Measurements from ENCODE around the gene ASPG. TPM values are rescaled to one million over a fixed set of nuclear protein-coding genes. Genes with fewer than 3 reads are reported as not detected.

Gene ASPG
- total RNA-seq, 1 experiment from 2014 or later = not detected

DNA sequence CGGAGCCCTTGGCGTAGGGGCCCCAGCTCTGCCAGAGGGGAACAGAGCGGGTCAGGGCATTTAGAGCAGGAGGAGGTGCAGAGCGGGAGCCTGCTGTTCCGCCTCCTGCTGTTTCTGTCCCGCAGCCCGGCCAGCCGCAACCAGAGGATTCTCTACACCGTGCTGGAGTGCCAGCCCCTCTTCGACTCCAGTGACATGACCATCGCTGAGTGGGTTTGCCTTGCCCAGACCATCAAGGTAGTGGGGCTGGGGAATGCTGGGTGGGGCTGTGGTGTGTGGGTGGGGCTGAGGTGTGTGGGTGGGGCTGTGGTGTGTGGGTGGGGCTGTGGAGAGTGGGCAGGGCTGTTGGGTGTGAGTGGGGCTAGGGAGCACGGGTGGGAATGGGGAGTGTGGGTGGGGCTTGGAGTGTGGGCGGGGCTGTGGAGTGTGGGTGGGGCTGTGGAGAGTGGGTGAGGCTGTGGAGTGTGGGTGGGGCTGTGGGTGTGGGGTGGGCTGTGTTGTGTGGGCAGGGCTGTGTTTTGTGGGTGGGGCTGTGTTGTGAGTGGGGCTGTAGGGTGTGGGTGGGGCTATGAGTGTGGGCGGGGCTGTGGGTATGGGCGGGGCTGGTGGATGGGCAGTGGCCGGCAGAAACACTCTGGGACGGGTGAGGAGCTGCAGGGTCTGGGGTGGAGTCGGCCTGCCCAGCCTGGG lies 8.0 kb downstream of the ASPG start:
- H3K27me3 ChIP-seq (replicated peaks) = no peaks in the 10 kb centered on the region
- DNase-seq (ENCODE audit: low read depth in 1 of 2, low spot score in 2 of 2) = no peak
- H3K4me3 ChIP-seq = no peak overlapping the region
- no peaks in the 10 kb centered on the region; the same call in 1 of the 2 replicates for H3K9me3 ChIP-seq (replicated peaks)
- no peaks in the 10 kb centered on the region for H3K4me1 ChIP-seq (replicated peaks)
- H3K27ac ChIP-seq = no peak overlapping the region
- no peaks in the 10 kb centered on the region for H3K36me3 ChIP-seq

DNA sequence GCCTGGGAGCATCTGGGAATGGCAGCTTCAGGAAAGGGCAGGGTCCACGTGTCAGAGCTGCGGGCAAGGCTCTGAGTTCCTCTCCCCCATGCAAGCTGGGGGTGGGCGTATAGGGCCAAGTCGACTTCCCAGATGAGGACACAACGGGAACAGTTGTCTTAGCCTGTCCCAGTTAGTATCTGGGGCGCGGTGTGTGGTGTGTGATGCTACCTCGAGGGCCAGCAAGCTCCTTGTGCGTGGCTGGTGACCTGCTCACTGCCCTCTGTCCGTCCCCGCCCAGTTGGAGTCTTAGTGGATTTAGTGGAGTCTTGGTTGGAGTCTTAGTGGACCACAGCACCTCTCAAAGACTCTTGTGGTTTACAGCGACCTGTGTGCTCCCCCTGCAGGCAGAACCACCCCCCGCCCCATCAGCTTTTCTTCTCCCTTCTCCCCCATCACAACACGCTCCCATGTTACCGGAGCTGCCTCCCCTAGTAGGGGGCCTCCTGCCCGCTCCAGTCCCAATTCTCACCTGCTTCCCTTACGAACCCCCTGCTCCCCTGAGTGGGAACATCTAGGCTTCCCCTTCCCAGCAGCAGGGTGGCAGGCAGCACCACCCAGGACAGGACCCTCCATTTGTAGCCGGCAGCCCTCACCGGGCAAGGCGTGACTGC lies 8.7 kb downstream of the ASPG start:
- Histone ChIP-seq H3K27me3 (replicated peaks) (no peaks in the 10 kb centered on the region), H3K4me1 (replicated peaks) (no peaks in the 10 kb centered on the region), H3K9me3 (replicated peaks) (no peaks in the 10 kb centered on the region; the same call in 1 of the 2 replicates), H3K36me3 (no peaks in the 10 kb centered on the region), H3K27ac (no peak overlapping the region), H3K4me3 (no peak overlapping the region)
- DNase-seq (ENCODE audit: low read depth in 1 of 2, low spot score in 2 of 2) = no peak

DNA sequence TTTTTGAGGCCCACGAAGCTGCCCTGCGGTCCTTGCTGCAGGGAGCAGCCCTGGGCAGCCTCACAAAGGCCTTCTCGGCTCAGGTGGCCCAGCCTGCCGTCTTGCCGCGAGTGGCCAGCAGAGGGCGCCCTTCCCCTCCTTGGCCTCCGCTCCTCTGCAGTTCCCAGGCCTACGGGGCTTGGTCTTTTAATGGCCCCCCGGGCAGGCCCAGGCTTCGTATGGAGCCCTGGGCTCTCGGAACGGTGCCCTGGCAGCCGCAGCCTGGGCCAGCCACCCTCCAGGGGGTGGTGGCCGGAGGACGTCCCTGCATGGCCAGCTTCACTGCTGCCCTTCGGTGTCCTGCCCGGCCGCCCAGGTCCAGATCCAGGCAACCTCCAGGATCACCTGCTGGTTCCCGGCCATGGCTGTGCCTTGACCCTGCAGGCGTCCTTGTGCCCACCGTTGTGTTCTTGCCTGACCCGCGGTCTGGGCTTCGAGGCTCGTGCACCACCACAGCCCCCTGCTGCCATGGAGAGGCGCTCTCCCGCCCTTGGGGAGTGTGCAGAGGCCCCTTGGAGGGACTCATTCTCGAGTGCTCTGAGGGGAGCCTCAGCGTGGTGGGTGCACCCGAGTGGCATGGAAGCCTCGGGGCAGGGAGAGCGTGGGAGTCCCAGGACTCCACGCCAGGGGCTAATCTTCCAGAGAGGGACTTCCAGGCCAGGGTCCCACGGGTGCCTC lies 9.4 kb downstream of the ASPG start:
- H3K36me3 ChIP-seq = no peaks in the 10 kb centered on the region
- no peaks in the 10 kb centered on the region for H3K27me3 ChIP-seq (replicated peaks)
- no peaks in the 10 kb centered on the region; the same call in 1 of the 2 replicates for H3K9me3 ChIP-seq (replicated peaks)
- DNase-seq (ENCODE audit: low read depth in 1 of 2, low spot score in 2 of 2) = peak in 1 of 2 experiments; percentile 44
- H3K27ac ChIP-seq = no peak overlapping the region
- H3K4me3 ChIP-seq = no peak overlapping the region
- H3K4me1 ChIP-seq (replicated peaks) = no peaks in the 10 kb centered on the region

DNA sequence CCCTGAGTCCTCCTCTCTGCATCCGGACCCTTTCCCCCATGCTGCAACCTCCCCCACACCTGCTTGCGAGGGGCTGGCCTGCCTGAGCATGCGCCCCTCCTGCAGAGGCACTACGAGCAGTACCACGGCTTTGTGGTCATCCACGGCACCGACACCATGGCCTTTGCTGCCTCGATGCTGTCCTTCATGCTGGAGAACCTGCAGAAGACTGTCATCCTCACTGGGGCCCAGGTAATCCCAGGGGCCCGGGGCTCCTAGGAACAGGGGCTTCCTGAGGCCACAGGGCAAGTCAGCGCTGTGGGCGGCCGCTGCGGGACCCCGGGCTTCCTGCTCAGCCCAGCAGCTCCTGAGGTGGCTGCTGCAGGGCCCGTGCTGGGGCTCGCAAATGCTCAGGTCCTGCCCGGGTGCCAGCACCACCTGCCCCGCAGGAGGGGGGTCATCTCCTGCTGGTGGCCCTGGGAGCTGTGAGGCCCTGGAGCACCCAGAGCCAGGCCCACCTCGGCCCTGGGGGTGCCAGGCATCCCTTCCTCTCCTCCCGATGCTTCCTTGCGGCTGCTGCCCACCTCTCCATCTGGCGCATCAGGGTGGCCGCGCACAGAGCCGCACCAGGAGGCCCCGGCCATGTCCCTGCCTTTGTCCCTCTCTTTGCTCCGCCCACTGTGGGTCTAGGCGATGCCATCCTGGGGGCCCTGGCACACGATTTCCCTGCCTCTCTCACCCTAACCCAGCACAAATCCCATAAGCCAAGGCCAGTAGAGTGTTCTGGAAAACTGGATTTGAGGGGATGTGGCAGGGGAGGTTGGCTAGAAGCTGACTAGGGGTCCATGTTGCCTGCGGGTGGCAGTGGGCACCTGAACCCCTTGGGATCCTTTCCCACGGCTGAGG lies 10.2 kb downstream of the ASPG start:
- no peak overlapping the region for H3K4me3 ChIP-seq
- no peaks in the 10 kb centered on the region; the same call in 1 of the 2 replicates for H3K9me3 ChIP-seq (replicated peaks)
- H3K4me1 ChIP-seq (replicated peaks) = no peaks in the 10 kb centered on the region
- H3K27me3 ChIP-seq (replicated peaks) = no peaks in the 10 kb centered on the region
- H3K36me3 ChIP-seq = no peaks in the 10 kb centered on the region
- no peak overlapping the region for H3K27ac ChIP-seq
- DNase-seq (ENCODE audit: low read depth in 1 of 2, low spot score in 2 of 2) = no peak

DNA sequence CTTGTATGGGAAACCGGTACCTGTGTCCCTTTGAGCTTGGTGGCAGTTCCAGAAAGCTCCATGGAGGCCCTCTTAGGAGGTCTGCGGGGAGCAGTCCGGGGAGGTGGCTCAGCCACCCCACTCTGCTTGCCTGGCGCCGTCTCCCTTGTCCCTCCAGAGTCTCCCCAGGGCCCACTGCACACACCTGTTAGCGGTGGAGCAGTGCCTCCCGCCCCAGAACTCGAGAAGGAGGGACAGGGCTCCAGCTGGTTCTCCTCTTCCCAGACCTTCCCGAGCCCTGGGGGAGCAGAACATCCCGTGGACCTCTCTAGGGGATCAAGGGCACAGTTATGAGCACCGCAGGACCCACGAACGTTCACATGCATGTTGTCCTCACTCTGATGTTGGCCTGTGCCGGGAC lies 10.8 kb downstream of the ASPG start:
- H3K27me3 ChIP-seq (replicated peaks) = no peaks in the 10 kb centered on the region
- no peak overlapping the region for H3K4me3 ChIP-seq
- no peaks in the 10 kb centered on the region for H3K4me1 ChIP-seq (replicated peaks)
- DNase-seq (ENCODE audit: low read depth in 1 of 2, low spot score in 2 of 2) = no peak
- H3K9me3 ChIP-seq (replicated peaks) = no peaks in the 10 kb centered on the region; the same call in 1 of the 2 replicates
- H3K36me3 ChIP-seq = no peaks in the 10 kb centered on the region
- H3K27ac ChIP-seq = no peak overlapping the region

DNA sequence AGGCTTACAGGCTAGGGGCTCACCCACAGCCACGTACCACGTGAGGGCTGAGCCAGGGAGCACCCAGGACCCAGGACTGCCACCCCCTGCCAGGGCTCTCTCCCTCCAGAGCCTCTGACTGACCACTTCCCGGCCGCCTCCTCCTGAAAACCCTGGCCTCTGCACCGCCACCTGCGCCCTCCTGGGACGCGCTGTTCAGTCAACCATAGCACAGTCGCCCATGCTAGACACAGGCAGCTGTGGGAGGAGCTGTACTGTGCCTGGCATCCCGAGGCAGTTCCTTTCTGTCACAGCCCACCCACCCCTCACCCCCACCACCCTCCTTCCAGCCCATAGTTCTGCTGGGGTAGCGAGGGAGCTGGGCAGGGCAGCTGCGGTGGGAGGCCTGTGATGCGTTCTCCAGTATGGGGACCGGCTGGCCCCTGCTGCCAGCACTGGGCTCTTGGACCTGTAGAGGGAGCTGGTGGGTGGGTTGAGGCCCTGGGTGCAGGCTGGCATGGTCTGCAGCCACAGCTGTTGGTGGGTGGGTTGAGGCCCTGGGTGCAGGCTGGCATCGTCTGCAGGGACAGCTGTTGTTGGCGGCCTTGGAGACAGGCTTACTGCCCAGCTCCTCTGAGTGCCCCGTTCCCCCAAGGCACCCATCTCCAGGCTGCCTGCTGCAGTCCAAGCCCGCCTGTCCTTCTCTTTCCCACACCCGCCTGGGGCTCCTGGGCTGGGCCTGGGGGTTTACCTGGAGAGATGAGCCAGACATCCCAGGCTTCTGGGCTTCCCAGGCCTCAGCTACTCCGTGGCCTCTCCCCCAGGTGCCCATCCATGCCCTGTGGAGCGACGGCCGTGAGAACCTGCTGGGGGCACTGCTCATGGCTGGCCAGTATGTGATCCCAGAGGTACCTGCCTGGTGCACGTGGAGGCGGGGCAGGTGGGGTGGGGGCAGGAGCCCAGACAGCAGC lies 11.5 kb downstream of the ASPG start:
- no peaks in the 10 kb centered on the region for H3K27me3 ChIP-seq (replicated peaks)
- no peaks in the 10 kb centered on the region for H3K36me3 ChIP-seq
- no peak for DNase-seq (ENCODE audit: low read depth in 1 of 2, low spot score in 2 of 2)

DNA sequence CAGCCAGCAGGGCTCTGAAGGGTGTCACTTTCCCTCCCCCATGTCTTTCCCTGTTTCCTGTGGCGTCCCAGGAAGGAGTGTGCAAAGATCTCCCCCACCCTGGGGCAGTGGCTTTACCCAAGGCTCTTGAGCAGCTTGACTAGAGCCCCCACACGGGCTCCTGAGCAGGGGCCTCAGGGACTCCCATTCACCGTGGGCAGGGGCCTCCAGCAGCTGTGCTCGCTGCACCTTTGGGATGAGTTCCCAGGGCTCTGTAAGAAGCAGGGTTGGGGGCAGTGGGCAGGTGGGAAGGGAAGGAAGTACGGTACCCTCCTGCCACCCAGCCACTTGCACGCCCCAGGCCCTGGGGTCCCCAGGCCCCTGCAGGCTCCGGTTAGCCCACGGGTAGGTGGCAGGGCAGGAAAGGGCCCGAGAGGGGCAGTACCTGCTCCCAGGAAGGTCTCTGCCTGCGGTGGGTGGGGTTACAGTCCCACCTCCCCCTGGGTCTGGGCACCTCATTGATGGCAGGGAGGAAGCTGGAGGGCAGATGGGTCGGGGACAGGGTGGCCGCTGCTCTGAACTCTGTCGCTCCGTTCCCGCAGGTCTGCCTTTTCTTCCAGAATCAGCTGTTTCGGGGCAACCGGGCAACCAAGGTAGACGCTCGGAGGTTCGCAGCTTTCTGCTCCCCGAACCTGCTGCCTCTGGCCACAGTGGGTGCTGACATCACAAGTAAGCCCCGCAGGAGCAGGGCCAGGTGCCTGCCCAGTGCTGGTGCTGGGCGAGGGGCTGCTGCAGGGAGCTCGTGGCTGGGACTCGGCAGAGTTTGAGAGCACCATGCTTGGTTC lies 13.0 kb downstream of the ASPG start:
- Histone ChIP-seq H3K4me3 (no peak overlapping the region), H3K36me3 (no peaks in the 10 kb centered on the region), H3K9me3 (replicated peaks) (no peaks in the 10 kb centered on the region; the same call in 1 of the 2 replicates), H3K27me3 (replicated peaks) (no peaks in the 10 kb centered on the region), H3K4me1 (replicated peaks) (no peaks in the 10 kb centered on the region), H3K27ac (no peak overlapping the region)
- no peak for DNase-seq (ENCODE audit: low read depth in 1 of 2, low spot score in 2 of 2)

More for the DNA sequence above, 11.5 kb downstream of the ASPG start:
- Histone ChIP-seq H3K27ac (no peak overlapping the region), H3K4me1 (replicated peaks) (no peaks in the 10 kb centered on the region), H3K4me3 (no peak overlapping the region), H3K9me3 (replicated peaks) (no peaks in the 10 kb centered on the region; the same call in 1 of the 2 replicates)

DNA sequence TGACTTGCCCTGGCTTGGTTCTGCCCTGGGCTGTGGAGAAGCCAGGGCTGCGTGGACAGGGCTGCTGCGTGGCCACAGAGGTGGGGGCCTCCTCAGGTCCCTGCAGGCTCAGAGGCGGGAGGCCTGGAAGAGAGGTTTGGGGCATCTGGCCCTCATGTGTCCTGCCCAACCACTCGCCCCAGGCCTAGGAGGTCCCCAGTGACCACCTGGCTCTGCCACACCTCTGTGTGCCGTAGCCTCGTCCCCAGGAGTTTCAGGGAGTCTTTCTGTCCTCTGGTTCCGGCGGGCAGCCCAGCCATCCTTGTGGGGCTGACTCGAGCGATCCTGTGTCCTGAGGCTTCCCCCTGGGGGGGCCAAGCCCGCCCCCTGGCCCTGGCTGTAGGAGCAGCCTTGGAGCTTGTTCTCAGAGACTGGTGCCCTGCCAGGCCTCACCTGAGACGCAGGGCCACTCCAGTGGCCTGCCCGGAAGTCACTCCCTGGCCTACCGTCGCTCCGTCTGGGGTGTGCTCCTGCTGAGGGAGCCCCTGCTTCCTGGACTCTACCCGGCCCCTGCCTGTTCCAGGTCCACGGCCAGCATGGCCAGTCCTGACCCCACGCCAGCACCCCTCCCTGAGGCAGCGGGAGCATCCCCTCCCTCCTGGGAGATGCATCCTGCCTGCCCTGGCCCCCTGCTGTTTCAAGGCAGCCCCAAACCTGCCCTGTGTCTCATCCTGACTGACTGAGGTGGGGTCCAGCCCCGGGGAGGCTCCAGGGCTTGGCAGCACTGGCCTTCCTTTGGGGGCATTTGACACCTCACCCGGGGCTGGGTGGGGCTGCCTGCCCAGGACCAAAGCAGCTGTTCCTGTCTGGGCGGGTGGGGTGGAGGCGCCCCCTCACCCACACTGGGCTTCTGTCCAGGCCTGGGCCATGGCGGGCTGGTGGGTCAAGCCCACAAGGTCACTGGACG lies 13.9 kb downstream of the ASPG start:
- Histone ChIP-seq H3K4me1 (replicated peaks) (no peaks in the 10 kb centered on the region), H3K27me3 (replicated peaks) (no peaks in the 10 kb centered on the region), H3K4me3 (no peak overlapping the region), H3K36me3 (no peaks in the 10 kb centered on the region), H3K9me3 (replicated peaks) (no peaks in the 10 kb centered on the region; the same call in 1 of the 2 replicates), H3K27ac (no peak overlapping the region)
- DNase-seq (ENCODE audit: low read depth in 1 of 2, low spot score in 2 of 2) = no peak

DNA sequence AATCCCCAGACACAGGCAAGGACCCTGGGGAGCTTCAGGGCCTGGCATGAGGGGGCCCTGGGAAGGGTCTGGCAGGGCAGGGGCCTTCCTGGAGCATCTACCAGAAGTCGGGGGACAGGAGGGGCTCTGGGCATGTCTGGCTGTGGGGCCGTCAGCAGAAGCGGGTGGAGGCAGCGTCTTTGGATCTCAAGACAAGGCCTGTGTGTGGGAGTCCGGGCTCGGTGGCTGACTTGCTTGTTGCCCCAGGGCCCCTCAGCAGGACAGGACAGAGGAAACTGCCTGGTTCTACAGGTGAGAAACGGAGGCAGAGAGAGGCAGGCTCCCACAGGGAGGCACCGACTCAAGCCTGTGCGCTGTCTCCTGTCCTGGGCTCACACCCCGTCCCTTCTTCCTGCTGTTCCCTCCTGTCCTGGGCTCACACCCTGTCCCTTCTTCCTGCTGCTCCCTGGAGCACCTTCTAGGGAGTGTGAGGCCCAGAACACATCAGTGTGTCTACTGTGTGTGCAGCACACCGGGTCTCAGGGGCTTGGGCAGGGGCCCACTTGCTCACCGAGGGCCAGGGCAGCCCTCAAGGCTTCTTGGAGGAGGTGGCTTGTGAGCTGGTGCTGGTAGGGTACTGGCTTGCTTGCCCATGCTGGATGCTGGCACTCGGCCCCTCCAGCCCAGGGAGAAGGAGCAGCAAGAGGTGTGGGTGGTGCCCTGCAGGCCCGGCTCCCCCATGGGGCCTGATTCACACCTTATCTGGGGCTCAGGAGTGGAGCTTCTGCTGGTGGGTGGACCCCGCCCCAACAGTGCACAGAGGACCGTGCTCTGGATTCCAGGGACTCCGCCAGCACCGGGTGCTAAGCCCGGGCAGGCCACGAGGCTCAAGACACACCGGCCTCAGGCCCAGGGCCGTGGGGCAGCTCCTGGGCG lies 14.9 kb downstream of the ASPG start:
- H3K9me3 ChIP-seq (replicated peaks) = no peaks in the 10 kb centered on the region
- H3K27me3 ChIP-seq (replicated peaks) = no peaks in the 10 kb centered on the region

DNA sequence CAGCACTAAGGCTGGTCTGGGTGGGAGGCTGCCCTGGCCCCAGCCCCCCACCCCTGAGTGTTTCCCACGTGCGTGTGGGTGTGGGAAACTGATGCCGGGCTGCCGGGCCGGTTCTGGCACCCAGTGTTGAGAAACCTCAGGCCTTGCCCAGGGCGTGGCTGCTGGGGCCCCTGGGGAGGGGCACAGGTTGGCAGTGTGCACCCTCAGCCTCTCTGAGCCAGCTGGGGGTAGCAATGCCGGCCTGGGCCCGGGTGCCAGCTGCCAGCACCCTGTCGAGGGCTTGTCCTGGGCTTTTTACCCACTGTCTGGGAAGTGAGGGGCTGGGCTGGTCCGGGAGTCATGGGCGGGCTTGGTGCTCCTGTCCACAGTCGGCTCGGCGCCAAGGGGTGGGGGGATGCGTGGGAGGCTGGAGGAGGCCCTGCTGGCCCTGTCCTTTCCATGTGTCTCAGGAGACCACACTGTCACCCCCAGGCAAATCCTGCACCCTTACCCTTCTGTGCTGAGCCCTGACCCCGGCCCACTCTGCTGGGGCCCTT lies 15.7 kb downstream of the ASPG start:
- H3K27ac ChIP-seq = no peak overlapping the region
- no peaks in the 10 kb centered on the region for H3K4me1 ChIP-seq (replicated peaks)
- H3K27me3 ChIP-seq (replicated peaks) = no peaks in the 10 kb centered on the region
- no peak overlapping the region for H3K4me3 ChIP-seq
- H3K9me3 ChIP-seq (replicated peaks) = no peaks in the 10 kb centered on the region
- no peak for DNase-seq (ENCODE audit: low read depth in 1 of 2, low spot score in 2 of 2)
- no peaks in the 10 kb centered on the region for H3K36me3 ChIP-seq

More for the DNA sequence above, 14.9 kb downstream of the ASPG start:
- Histone ChIP-seq H3K36me3 (no peaks in the 10 kb centered on the region), H3K27ac (no peak overlapping the region), H3K4me3 (no peak overlapping the region), H3K4me1 (replicated peaks) (no peaks in the 10 kb centered on the region)
- no peak for DNase-seq (ENCODE audit: low read depth in 1 of 2, low spot score in 2 of 2)

Measured in SJSA1 (cell line).